ENCODE results near the gene HIP1R. TPM values are rescaled to one million over a fixed set of nuclear protein-coding genes. Genes with fewer than 3 reads are reported as not detected.

HIP1R gene
- total RNA-seq, 1 donor from 2014 or later = 12.9 TPM

DNA sequence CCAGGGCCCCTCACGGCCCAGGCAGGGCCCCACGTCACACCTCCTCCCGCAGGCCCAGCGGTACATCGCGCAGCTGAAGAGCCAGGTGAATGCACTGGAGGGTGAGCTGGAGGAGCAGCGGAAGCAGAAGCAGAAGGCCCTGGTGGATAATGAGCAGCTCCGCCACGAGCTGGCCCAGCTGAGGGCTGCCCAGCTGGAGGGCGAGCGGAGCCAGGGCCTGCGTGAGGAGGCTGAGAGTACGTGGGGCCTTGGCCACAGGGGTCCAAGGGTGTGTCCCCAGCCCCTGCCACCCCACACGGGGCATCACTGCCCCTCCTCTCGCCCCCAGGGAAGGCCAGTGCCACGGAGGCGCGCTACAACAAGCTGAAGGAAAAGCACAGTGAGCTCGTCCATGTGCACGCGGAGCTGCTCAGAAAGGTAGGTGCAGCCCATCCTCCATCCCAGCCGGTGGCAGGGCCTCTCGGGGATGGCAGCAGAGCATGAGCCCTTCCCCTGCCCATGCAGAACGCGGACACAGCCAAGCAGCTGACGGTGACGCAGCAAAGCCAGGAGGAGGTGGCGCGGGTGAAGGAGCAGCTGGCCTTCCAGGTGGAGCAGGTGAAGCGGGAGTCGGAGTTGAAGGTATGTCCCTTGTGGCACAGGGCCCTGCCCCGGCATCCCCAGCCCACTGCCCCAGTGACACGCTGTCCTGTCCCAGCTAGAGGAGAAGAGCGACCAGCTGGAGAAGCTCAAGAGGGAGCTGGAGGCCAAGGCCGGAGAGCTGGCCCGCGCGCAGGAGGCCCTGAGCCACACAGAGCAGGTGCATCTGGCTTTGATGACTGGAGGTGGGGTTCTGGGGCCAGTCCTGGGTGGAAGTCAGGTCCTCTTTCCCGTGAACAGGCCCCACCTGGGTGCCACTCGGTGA lies 20.9 kb downstream of the HIP1R start:
- no peak for ATAC-seq (ENCODE audit: poor library complexity)
- intact Hi-C loops (cut with DNase I) = no loop called here
- DNase-seq = no peak

DNA sequence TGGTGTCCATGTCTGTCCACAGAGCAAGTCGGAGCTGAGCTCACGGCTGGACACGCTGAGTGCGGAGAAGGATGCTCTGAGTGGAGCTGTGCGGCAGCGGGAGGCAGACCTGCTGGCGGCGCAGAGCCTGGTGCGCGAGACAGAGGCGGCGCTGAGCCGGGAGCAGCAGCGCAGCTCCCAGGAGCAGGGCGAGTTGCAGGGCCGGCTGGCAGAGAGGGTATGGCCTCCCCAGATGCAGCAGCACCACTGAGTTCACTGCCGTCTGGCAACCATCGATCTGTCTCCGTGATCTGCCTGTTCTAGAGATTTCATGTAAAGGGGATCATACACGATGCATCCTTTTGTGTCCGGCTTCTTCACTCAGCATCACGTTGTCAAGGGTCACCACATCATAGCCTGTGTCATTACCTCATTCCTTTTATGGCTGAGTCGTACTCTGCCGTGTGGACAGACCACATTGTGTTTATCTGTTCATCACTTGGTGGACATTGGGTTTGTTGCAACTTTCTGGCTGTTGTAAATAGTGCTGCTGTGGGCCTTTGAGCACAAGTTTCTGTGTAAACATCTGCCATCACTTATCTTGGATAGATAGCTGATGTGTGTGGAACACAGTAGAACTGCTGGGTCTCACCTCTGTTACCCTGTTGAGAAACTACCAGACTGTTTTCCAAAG lies 21.9 kb downstream of the HIP1R start:
- no peak for ATAC-seq (ENCODE audit: poor library complexity)
- intact Hi-C loops (cut with DNase I) = no loop called here
- no peak for DNase-seq

DNA sequence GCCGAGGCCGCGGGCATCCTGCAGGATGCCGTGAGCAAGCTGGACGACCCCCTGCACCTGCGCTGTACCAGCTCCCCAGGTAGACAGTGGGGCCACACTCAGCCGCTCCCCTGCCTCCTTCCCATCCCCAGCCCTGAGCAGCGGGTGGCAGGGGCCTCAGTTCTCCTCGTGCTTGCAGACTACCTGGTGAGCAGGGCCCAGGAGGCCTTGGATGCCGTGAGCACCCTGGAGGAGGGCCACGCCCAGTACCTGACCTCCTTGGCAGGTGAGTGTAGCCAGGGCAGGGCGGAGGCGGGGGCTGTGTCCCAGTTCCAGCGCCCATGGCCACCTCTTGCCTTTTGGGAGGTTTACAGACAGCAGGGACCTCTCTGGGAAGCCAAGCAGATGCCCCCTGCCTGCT lies 22.9 kb downstream of the HIP1R start:
- no peak for ATAC-seq (ENCODE audit: poor library complexity)
- peak; percentile 23 for DNase-seq
- intact Hi-C loops (cut with DNase I) = no loop called here

DNA sequence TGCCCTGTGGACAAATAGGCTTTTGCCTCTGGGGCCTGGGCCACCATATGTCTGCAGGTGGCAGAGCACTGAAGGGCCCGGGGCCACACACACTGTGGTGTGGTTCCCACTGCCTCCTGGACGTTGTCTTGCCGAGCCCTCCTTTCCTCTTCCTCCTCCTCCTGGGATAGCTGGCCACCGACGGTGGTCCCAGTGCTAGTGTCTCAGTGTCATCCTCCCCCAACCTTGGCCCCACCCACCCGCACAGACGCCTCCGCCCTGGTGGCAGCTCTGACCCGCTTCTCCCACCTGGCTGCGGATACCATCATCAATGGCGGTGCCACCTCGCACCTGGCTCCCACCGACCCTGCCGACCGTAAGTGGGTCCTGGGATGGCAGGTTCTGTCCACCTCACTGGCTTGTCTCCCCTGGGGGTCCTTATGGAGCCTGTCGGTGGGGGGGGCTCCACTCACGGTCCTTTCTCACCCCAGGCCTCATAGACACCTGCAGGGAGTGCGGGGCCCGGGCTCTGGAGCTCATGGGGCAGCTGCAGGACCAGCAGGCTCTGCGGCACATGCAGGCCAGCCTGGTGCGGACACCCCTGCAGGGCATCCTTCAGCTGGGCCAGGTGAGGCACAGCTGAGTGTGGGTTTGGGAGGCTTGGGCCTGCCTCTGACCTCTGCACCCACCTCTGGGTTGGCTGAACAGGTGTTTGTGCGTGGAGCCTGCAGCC lies 23.5 kb downstream of the HIP1R start:
- intact Hi-C loops (cut with DNase I) = no loop called here

DNA sequence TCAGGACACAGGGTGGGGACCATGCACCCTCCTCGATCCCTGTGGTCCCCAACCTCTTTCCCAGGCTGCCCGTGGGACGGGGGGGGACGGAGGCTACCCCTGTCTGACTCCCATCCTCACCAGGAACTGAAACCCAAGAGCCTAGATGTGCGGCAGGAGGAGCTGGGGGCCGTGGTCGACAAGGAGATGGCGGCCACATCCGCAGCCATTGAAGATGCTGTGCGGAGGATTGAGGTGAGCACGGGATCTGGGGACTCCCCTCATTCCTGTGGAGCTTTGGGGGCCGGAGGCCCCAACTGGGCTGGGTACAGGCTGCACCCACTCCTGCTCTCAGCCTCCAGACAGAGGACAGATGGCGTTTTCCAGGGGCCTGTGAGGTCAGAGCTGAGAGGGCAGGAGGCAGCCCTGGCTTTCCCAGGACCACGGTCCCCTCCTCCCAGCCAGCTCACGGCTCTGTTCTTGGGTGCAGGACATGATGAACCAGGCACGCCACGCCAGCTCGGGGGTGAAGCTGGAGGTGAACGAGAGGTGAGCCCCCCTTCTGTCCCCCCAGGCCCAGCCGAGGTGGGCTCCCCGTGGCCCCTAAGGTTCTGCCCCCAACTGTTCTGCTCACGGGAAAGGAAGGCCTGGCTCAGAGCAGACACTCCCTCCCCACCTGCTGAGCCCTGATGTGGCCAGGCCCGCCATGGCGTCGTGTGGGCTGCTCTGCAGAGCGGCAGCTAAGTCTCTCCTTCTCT lies 24.2 kb downstream of the HIP1R start:
- DNase-seq = peak; percentile 41
- ATAC-seq (ENCODE audit: poor library complexity) = no peak
- intact Hi-C loops (cut with DNase I) = loop anchor here (1.0 kb wide), 1 partner anchor 90 kb away; no protein-coding TSS in a partner anchor

More for the DNA sequence above, 23.5 kb downstream of the HIP1R start:
- DNase-seq (peak; percentile 45), ATAC-seq (ENCODE audit: poor library complexity) (no peak)

DNA sequence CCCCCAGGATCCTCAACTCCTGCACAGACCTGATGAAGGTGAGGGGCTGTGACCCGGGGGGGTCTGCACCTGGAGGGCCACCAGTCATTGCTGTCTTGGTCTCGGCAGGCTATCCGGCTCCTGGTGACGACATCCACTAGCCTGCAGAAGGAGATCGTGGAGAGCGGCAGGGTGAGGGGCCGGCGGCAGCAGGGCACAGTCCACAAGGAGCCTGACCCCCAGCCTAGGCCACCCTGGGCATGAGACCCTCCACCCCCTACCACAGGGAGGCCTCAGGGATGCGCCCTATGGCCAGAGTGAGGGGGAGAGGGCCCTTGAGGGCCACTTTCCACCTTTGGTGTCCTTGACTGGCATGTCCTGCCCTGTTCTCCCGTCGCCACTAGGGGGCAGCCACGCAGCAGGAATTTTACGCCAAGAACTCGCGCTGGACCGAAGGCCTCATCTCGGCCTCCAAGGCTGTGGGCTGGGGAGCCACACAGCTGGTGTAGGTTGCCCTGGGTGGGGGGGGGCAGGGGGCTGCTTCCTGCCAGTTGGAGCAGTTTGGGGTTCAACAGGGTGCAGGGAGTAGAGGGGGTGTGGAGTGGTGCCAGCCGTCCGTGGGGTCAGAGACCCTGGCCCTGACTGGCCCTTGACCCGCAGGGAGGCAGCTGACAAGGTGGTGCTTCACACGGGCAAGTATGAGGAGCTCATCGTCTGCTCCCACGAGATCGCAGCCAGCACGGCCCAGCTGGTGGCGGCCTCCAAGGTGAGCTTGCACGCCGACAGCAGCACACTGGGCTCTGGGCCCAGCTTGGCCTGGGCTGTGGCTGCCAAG lies 25.0 kb downstream of the HIP1R start:
- DNase-seq (peak; percentile 91), ATAC-seq (ENCODE audit: poor library complexity) (peak; percentile 79)
- intact Hi-C loops (cut with DNase I) = loop anchor here (1.0 kb wide), 1 partner anchor 89 kb away; no protein-coding TSS in a partner anchor

DNA sequence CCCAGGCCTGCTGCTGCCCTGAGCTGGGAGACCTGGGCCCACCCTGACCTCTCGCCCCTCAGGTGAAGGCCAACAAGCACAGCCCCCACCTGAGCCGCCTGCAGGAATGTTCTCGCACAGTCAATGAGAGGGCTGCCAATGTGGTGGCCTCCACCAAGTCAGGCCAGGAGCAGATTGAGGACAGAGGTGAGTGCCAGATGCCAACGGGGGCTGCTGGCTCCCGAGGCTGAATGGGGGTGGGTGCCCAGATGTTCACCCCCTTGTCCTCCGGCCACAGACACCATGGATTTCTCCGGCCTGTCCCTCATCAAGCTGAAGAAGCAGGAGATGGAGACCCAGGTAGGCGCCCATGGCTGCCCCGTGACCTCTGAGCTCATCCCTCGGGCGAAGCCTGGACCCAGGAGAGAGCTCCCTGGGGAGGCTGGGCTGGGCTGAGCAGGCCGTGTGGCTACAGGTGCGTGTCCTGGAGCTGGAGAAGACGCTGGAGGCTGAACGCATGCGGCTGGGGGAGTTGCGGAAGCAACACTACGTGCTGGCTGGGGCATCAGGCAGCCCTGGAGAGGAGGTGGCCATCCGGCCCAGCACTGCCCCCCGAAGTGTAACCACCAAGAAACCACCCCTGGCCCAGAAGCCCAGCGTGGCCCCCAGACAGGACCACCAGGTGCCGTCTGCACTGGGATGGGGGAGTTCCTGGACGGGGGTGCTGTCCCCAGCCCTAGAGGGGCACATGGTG lies 25.8 kb downstream of the HIP1R start:
- intact Hi-C loops (cut with DNase I) = loop anchor here (1.0 kb wide), 1 partner anchor 88 kb away; no protein-coding TSS in a partner anchor
- peak; percentile 40 for DNase-seq
- no peak for ATAC-seq (ENCODE audit: poor library complexity)

GRCh38 chr12:122861587-122861970 lies 26.3 kb downstream of the HIP1R start:
- DNase-seq (peak; percentile 43), ATAC-seq (ENCODE audit: poor library complexity) (no peak)
- intact Hi-C loops (cut with DNase I) = no loop called here

- intact Hi-C loops (cut with DNase I) = no loop called here
- ATAC-seq (ENCODE audit: poor library complexity) = no peak
- peak; percentile 47 for DNase-seq
Observed at GRCh38 chr12:122862110-122862634, 26.9 kb downstream of the HIP1R start.

- intact Hi-C loops (cut with DNase I) = no loop called here
- ATAC-seq (ENCODE audit: poor library complexity) = peak; percentile 2
- peak; percentile 66 for DNase-seq
Observed at GRCh38 chr12:122862872-122863701, 27.8 kb downstream of the HIP1R start.

GRCh38 chr12:122864894-122865253 lies 29.6 kb downstream of the HIP1R start:
- DNase-seq (no peak), ATAC-seq (ENCODE audit: poor library complexity) (no peak)
- intact Hi-C loops (cut with DNase I) = no loop called here

DNA sequence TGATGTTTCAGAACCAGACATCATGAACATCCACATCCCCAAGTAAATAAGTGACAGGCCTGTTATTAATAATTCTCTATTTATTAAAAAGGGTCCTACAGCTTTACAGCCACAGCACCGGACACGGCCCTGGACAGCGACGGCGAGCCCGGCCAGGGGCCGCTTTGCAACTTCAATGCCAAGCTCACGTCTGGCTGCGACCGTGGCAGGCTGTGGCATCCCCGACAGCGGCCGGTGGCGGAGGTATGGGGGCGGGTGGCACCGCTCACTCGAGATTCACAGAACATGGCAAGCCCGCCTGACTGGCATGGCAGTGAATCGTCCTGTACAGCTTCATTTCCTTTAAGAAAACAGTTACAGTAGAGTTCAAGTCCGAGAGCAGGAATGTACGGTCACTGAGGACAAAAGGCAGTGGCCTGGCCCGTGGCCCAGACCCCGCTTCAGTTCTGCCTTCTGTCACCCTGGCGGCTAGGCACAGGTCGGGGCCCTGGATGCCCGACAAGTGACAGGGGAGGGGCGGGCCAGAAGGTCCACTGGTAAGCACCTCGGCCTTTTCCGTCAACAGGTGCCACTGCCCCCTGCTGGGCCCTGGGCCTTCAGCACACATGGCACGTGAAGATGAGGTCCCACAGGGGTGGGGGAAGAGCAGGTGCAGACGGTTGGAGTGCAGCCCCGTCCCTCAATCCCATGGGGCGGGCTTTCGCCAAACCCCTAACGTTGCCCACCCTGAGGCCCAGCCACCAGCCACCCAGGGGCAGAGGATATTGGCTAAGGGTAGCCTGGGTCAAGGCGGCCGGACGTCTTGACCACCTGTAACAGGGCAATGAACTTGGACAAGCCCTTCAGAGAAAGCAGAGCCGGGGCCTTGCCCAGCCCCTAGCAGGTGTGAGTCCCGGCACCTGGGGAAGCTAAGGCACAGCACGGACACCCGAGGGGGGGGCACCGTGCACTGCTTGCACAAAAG lies 30.3 kb downstream of the HIP1R start:
- DNase-seq (peak; percentile 76), ATAC-seq (ENCODE audit: poor library complexity) (peak; percentile 18)
- intact Hi-C loops (cut with DNase I) = no loop called here

GRCh38 chr12:122866379-122866778 lies 31.1 kb downstream of the HIP1R start:
- intact Hi-C loops (cut with DNase I) = no loop called here

GRCh38 chr12:122866950-122867607 lies 31.8 kb downstream of the HIP1R start:
- DNase-seq (peak; percentile 66), ATAC-seq (ENCODE audit: poor library complexity) (peak; percentile 35)
- intact Hi-C loops (cut with DNase I) = no loop called here

More at GRCh38 chr12:122866379-122866778, 31.1 kb downstream of the HIP1R start:
- DNase-seq = peak; percentile 59
- ATAC-seq (ENCODE audit: poor library complexity) = peak; percentile 25

All from Right ventricle myocardium superior (tissue), 1 donor.